Endodermal cell (in vitro differentiated cells): ENCODE results near the gene MRPL45. TPM values are rescaled to one million over a fixed set of nuclear protein-coding genes. Genes with fewer than 3 reads are reported as not detected.

ENCODE experiments used
- DNase-seq: peaks from one replicate; pipeline ENCODE4 v3.0.0-alpha.2; 2017
- H3K27ac ChIP-seq: 2 replicates; pipeline ENCODE4 v1.5.1; 2013; ENCODE audit warnings: mild to moderate bottlenecking, low read depth, low read length, moderate library complexity
- H3K27me3 ChIP-seq: 2 replicates; pipeline ENCODE4 v1.6.1; 2013; ENCODE audit warnings: mild to moderate bottlenecking, low read length, moderate library complexity; ENCODE audit not compliant: insufficient read depth, control insufficient read depth, poor library complexity, severe bottlenecking
- H3K36me3 ChIP-seq: 2 replicates; pipeline ENCODE4 v1.7.0; 2013; ENCODE audit warnings: mild to moderate bottlenecking, low read length, moderate library complexity; ENCODE audit not compliant: control insufficient read depth, insufficient read depth
- H3K4me1 ChIP-seq: one replicate; pipeline ENCODE4 v1.7.0; 2013; ENCODE audit warnings: low read length; ENCODE audit not compliant: control insufficient read depth, insufficient read depth
- H3K4me3 ChIP-seq: 2 replicates; pipeline ENCODE4 v1.5.1; 2013; ENCODE audit warnings: mild to moderate bottlenecking, low read length, moderate library complexity
- H3K9ac ChIP-seq: 2 replicates; pipeline ENCODE4 v1.6.1; 2013; ENCODE audit warnings: mild to moderate bottlenecking, low read length, moderate library complexity; ENCODE audit not compliant: poor library complexity, severe bottlenecking; ENCODE audit errors: extremely low read depth
- H3K9me3 ChIP-seq: 2 replicates; pipeline ENCODE4 v1.6.1; 2013; ENCODE audit warnings: mild to moderate bottlenecking, low read length, moderate library complexity; ENCODE audit not compliant: control insufficient read depth
- H3K27ac Mint-ChIP-seq: 2 replicates; pipeline ENCODE4 v1.8.0; 2020; ENCODE audit warnings: mixed read lengths
- H3K27me3 Mint-ChIP-seq: 2 replicates; pipeline ENCODE4 v1.8.0; 2021; ENCODE audit warnings: mild to moderate bottlenecking, mixed read lengths; ENCODE audit not compliant: insufficient read depth
- H3K36me3 Mint-ChIP-seq: 2 replicates; pipeline ENCODE4 v1.8.0; 2020; ENCODE audit warnings: low read depth, mixed read lengths
- H3K4me1 Mint-ChIP-seq: 2 replicates; pipeline ENCODE4 v1.8.0; 2020; ENCODE audit warnings: mixed read lengths
- H3K4me3 Mint-ChIP-seq: 2 replicates; pipeline ENCODE4 v1.8.0; 2020; ENCODE audit warnings: mild to moderate bottlenecking, moderate library complexity, mixed read lengths
- H3K9me3 Mint-ChIP-seq: 2 replicates; pipeline ENCODE4 v1.8.0; 2020; ENCODE audit warnings: mild to moderate bottlenecking, mixed read lengths
- whole genome bisulfite sequencing, 2 experiments: methylation state at CpG; one replicate each; pipeline versions ENCODE4 v1.1.5 to v1.1.7; 2013; ENCODE audit warnings: missing lambda C conversion rate in 2 of 2, mixed read lengths in 1 of 2; ENCODE audit not compliant: insufficient coverage in 1 of 2, insufficient read length in 1 of 2; 5-methylcytosine and 5-hydroxymethylcytosine counted together
- total RNA-seq, 2 donors: library from RNA; stranded (reverse); fragmentation: NEBNext Ultra II Directional in 1 of 2; extraction: Animal tissue kit (Norgen Biotek cat#: 25700) in 1 of 2; gene quantifications; 2 replicates in 1 of 2; 3 replicates in 1 of 2; pipeline ENCODE4 v1.2.1, GENCODE V29; 2021
- TF ChIP-seq, protein P1 (sequence below): fragments of 200-600 bp; sonication (generic); conservative IDR thresholded peaks from 2 replicates; pipeline ENCODE4 v1.5.0; 2021; ENCODE audit warnings: antibody characterized with exemption, mild to moderate bottlenecking

The MRPL45 gene
- total RNA-seq, 2 donors from 2014 or later = 48.8 to 51.9 TPM

GRCh38 chr17:38317081-38317480, 20.1 kb downstream of the MRPL45 start:
- TF ChIP-seq, protein P1, sequence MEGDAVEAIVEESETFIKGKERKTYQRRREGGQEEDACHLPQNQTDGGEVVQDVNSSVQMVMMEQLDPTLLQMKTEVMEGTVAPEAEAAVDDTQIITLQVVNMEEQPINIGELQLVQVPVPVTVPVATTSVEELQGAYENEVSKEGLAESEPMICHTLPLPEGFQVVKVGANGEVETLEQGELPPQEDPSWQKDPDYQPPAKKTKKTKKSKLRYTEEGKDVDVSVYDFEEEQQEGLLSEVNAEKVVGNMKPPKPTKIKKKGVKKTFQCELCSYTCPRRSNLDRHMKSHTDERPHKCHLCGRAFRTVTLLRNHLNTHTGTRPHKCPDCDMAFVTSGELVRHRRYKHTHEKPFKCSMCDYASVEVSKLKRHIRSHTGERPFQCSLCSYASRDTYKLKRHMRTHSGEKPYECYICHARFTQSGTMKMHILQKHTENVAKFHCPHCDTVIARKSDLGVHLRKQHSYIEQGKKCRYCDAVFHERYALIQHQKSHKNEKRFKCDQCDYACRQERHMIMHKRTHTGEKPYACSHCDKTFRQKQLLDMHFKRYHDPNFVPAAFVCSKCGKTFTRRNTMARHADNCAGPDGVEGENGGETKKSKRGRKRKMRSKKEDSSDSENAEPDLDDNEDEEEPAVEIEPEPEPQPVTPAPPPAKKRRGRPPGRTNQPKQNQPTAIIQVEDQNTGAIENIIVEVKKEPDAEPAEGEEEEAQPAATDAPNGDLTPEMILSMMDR = no peak
- no peak overlapping the region for H3K4me3 Mint-ChIP-seq
- Histone ChIP-seq H3K27me3 (no peaks in the 10 kb centered on the region), H3K27ac (no peak overlapping the region), H3K36me3 (peaks cover 31% of the 10 kb centered on the region), H3K4me1 (no peaks in the 10 kb centered on the region), H3K9me3 (no peaks in the 10 kb centered on the region), H3K9ac (no peak overlapping the region), H3K4me3 (no peak overlapping the region)
- peaks cover 47% of the 10 kb centered on the region for H3K36me3 Mint-ChIP-seq
- 92 to 100% methylated on average over 1 of the region's 3 CpGs for WGBS, 2 experiments
- no peaks in the 10 kb centered on the region for H3K4me1 Mint-ChIP-seq
- H3K9me3 Mint-ChIP-seq = no peaks in the 10 kb centered on the region
- no peaks in the 10 kb centered on the region for H3K27me3 Mint-ChIP-seq
- no peak for DNase-seq
- peak overlapping the region; percentile 10 for H3K27ac Mint-ChIP-seq

DNA sequence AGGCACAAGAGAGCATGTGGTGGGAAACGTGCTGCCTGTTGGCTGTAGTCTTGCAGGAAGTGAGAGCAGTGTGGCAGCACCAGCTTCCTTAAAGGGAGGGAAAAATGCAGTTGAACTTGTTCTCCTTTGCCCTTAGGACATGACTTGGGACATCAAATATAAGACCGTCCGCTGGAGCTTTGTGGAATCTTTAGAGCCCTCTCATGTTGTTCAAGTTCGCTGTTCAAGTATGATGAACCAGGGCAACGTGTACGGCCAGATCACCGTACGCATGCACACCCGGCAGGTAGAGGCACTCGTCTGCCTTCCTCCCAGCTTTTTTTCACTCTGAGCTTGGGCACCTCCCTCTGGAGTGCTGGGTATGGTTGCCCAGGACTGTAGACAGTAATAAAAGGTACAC, 23.5 kb downstream of the MRPL45 start:
- Mint-ChIP-seq H3K27me3 (no peaks in the 10 kb centered on the region), H3K4me3 (no peak overlapping the region), H3K27ac (no peak overlapping the region), H3K9me3 (no peaks in the 10 kb centered on the region), H3K4me1 (peaks cover 17% of the 10 kb centered on the region), H3K36me3 (peaks cover 50% of the 10 kb centered on the region)
- Histone ChIP-seq H3K27ac (no peak overlapping the region), H3K9ac (no peak overlapping the region), H3K36me3 (peaks cover 37% of the 10 kb centered on the region), H3K4me1 (peaks cover 7% of the 10 kb centered on the region), H3K27me3 (no peaks in the 10 kb centered on the region), H3K9me3 (no peaks in the 10 kb centered on the region), H3K4me3 (no peak overlapping the region)
- WGBS, 2 experiments = 92 to 95% methylated on average over 10 of the region's 10 CpGs
- TF ChIP-seq, protein P1 = no peak
- DNase-seq = no peak

DNA sequence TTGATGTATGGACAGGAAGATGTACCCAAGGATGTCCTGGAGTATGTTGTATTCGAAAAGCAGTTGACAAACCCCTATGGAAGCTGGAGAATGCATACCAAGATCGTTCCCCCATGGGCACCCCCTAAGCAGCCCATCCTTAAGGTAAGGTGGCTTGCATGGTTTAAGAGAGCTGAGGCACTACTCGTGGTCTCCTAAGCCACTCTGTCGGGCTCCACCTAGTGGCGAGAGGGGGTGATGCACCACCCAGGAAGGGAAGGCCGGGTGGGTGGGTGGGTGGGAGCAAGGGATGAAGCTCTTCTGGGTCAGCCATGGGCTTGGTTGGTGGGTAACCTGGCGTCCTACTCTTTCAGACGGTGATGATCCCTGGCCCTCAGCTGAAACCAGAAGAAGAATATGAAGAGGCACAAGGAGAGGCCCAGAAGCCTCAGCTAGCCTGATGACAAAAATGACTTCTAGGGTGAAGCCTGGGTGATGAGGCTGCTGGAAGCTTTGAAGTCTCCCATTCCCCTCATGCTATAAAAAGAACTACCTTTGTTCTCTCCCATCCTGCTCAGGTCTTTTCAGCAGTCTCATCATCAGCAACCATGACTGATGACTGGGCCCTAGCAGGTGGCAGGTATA, 25.3 kb downstream of the MRPL45 start:
- Mint-ChIP-seq H3K36me3 (peaks cover 44% of the 10 kb centered on the region), H3K27me3 (no peaks in the 10 kb centered on the region), H3K27ac (no peak overlapping the region), H3K4me3 (no peak overlapping the region), H3K9me3 (no peaks in the 10 kb centered on the region), H3K4me1 (peaks cover 19% of the 10 kb centered on the region)
- Histone ChIP-seq H3K9me3 (no peaks in the 10 kb centered on the region), H3K27me3 (no peaks in the 10 kb centered on the region), H3K9ac (no peak overlapping the region), H3K27ac (no peak overlapping the region), H3K4me1 (peaks cover 11% of the 10 kb centered on the region), H3K36me3 (peaks cover 25% of the 10 kb centered on the region), H3K4me3 (no peak overlapping the region)
- 35 to 64% methylated on average over 2 to 8 of the region's 8 CpGs for WGBS, 2 experiments
- TF ChIP-seq, protein P1 = peak; percentile 85
- peak; percentile 93 for DNase-seq
